PC-9 (cell line): ENCODE results near the gene MYO18B. TPM values are rescaled to one million over a fixed set of nuclear protein-coding genes. Genes with fewer than 3 reads are reported as not detected.

Source experiments
- BruUV-seq: library from RNA; stranded (reverse); fragments of 400-500 nt; replicated peaks from 2 replicates; lab custom pipeline; 2021; lab: Mats Ljungman, UMichigan
- CTCF ChIA-PET: fragments of 300-600 bp; sonication (Branson Sonifier 250); formaldehyde crosslinking; loops from one replicate; lab custom pipeline; 2022; ENCODE audit warnings: antibody characterized with exemption; lab: Charles Lee
- POLR2A ChIA-PET: fragments of 300-600 bp; sonication (Branson Sonifier 250); formaldehyde crosslinking; loops from one replicate; lab custom pipeline; 2022; ENCODE audit warnings: antibody characterized with exemption; ENCODE audit not compliant: unreplicated experiment; lab: Charles Lee
- DNase-seq, 2 experiments: peaks; one replicate each; pipeline versions ENCODE4 v3.0.0 to v3.0.0-alpha.2; 2015 to 2022; ENCODE audit warnings: mixed read lengths in 1 of 2
- H2AFZ ChIP-seq: fragments of 200-600 bp; sonication (generic); 2 replicates; pipeline ENCODE4 v1.8.1; 2017; ENCODE audit warnings: antibody characterized with exemption
- H3F3A ChIP-seq: fragments of 200-600 bp; sonication (generic); 2 replicates; pipeline ENCODE4 v1.8.1; 2017; ENCODE audit warnings: antibody characterized with exemption, mild to moderate bottlenecking, low read depth; ENCODE audit not compliant: insufficient read depth
- H3K27ac ChIP-seq: fragments of 200-600 bp; sonication (generic); 2 replicates; pipeline ENCODE4 v1.6.1; 2016; ENCODE audit warnings: mixed run types
- H3K27me3 ChIP-seq: fragments of 200-600 bp; sonication (generic); 2 replicates; pipeline ENCODE4 v1.6.1; 2016; ENCODE audit warnings: low read depth, mixed run types; ENCODE audit not compliant: insufficient read depth
- H3K36me3 ChIP-seq: fragments of 200-600 bp; sonication (generic); 2 replicates; pipeline ENCODE4 v1.6.1; 2016; ENCODE audit warnings: low read depth, mixed run types
- H3K4me1 ChIP-seq: fragments of 200-600 bp; sonication (generic); replicated peaks from 2 replicates; pipeline ENCODE4 v1.6.1; 2016; ENCODE audit warnings: mixed run types; ENCODE audit not compliant: insufficient read depth
- H3K4me2 ChIP-seq: fragments of 200-600 bp; sonication (generic); 2 replicates; pipeline ENCODE4 v1.6.1; 2017; ENCODE audit warnings: mixed run types
- H3K4me3 ChIP-seq: fragments of 200-600 bp; sonication (generic); 2 replicates; pipeline ENCODE4 v1.6.1; 2016; ENCODE audit warnings: mixed run types
- H3K79me2 ChIP-seq: fragments of 200-600 bp; sonication (generic); 2 replicates; pipeline ENCODE4 v1.6.1; 2017; ENCODE audit warnings: low read depth, mixed run types
- H3K9me2 ChIP-seq: fragments of 200-600 bp; sonication (generic); 2 replicates; pipeline ENCODE4 v1.8.1; 2017; ENCODE audit warnings: mild to moderate bottlenecking; ENCODE audit not compliant: insufficient read depth
- H3K9me3 ChIP-seq: fragments of 200-600 bp; sonication (generic); 2 replicates; pipeline ENCODE4 v1.8.1; 2016; ENCODE audit warnings: low read depth; ENCODE audit not compliant: insufficient read depth
- H4K20me1 ChIP-seq: fragments of 200-600 bp; sonication (generic); 2 replicates; pipeline ENCODE4 v1.8.1; 2017; ENCODE audit not compliant: insufficient read depth
- EZH2 ChIP-seq: fragments of 200-600 bp; sonication (generic); IDR thresholded peaks from 2 replicates; pipeline ENCODE4 v1.8.0; 2017; ENCODE audit warnings: antibody characterized with exemption, low read depth
- intact Hi-C: fragments of 100-400 bp; cut with micrococcal nuclease; formaldehyde crosslinking; loops from one replicate; pipeline ENCODE4 v1.10.0; 2022; ENCODE audit not compliant: unreplicated experiment
- total RNA-seq: library from RNA; stranded (reverse); gene quantifications from 2 replicates; pipeline ENCODE4 v1.2.3, GENCODE V29; 2021
- TF ChIP-seq, protein P1 (sequence below): fragments of 200-600 bp; sonication (generic); conservative IDR thresholded peaks from 2 replicates; pipeline ENCODE4 v1.6.1; 2017; ENCODE audit warnings: mixed run types, antibody characterized with exemption, mild to moderate bottlenecking, moderate library complexity

The MYO18B gene
- total RNA-seq, 1 experiment from 2014 or later = not detected

DNA sequence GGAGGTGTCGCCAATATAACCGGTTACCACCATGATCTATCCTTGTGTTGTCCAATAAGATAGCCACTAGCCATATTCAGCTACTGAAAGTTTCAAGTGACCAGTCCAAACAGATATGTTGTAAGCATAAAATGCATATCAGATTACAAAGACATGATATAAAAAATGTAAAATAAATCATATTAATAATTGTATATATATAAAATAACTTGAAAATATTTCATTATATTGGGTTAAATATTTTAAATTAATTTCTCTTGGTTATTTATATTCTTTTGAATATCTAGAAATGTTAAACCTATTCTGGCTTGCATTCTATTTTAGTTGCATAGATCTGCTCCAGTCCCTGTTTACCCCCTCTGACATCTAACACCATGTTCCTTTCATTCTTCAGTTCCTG, 305.5 kb downstream of the MYO18B start:
- no peak overlapping the region for H3K4me3 ChIP-seq
- BruUV-seq = no TSS peak
- TF ChIP-seq, protein P1, sequence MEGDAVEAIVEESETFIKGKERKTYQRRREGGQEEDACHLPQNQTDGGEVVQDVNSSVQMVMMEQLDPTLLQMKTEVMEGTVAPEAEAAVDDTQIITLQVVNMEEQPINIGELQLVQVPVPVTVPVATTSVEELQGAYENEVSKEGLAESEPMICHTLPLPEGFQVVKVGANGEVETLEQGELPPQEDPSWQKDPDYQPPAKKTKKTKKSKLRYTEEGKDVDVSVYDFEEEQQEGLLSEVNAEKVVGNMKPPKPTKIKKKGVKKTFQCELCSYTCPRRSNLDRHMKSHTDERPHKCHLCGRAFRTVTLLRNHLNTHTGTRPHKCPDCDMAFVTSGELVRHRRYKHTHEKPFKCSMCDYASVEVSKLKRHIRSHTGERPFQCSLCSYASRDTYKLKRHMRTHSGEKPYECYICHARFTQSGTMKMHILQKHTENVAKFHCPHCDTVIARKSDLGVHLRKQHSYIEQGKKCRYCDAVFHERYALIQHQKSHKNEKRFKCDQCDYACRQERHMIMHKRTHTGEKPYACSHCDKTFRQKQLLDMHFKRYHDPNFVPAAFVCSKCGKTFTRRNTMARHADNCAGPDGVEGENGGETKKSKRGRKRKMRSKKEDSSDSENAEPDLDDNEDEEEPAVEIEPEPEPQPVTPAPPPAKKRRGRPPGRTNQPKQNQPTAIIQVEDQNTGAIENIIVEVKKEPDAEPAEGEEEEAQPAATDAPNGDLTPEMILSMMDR = no peak
- TF ChIP-seq EZH2 = no peak
- no peaks in the 10 kb centered on the region for H3K4me1 ChIP-seq
- no peaks in the 10 kb centered on the region for H3K36me3 ChIP-seq
- no peak for DNase-seq
- H3K79me2 ChIP-seq = no peaks in the 10 kb centered on the region
- ChIA-PET POLR2A (no interaction called here), CTCF (no interaction called here)
- H4K20me1 ChIP-seq = no peaks in the 10 kb centered on the region
- H3F3A ChIP-seq = no peaks in the 10 kb centered on the region
- intact Hi-C loops = no loop called here
- no peaks in the 10 kb centered on the region for H3K9me3 ChIP-seq
- no peak overlapping the region for H2AFZ ChIP-seq
- no peaks in the 10 kb centered on the region for H3K9me2 ChIP-seq
- no peak overlapping the region for H3K27ac ChIP-seq
- no peak overlapping the region for H3K4me2 ChIP-seq
- H3K27me3 ChIP-seq = peaks cover 32% of the 10 kb centered on the region

DNA sequence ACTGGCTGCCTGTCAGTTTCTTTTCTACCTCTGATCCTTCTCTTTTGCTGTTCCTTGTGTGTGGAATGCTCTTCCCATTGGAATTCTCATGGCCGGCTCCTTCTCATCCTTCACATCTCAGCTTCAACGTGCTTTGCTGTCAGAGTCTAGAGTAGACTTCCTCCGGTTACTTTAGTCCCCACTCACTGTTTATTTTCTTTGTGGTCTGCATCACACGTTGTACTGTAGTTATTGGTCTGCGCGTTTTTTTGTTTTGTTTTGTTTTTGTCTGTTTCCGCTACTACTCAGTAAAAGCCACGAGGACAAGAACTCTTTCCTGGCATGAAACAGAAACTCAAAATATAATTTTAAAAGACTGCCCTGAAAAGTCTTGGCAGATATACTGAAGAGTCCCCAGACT, 305.9 kb downstream of the MYO18B start:
- TF ChIP-seq, protein P1 = no peak
- TF ChIP-seq EZH2 = no peak
- H3K79me2 ChIP-seq = no peaks in the 10 kb centered on the region
- BruUV-seq = no TSS peak
- H3K4me2 ChIP-seq = no peak overlapping the region
- H3K4me1 ChIP-seq = no peaks in the 10 kb centered on the region
- H3F3A ChIP-seq = no peaks in the 10 kb centered on the region
- H3K27ac ChIP-seq = no peak overlapping the region
- DNase-seq = no peak
- H3K9me2 ChIP-seq = no peaks in the 10 kb centered on the region
- H3K4me3 ChIP-seq = no peak overlapping the region
- ChIA-PET POLR2A (no interaction called here), CTCF (no interaction called here)
- H3K27me3 ChIP-seq = peaks cover 31% of the 10 kb centered on the region
- no peaks in the 10 kb centered on the region for H3K9me3 ChIP-seq
- H2AFZ ChIP-seq = no peak overlapping the region
- intact Hi-C loops = no loop called here
- H4K20me1 ChIP-seq = no peaks in the 10 kb centered on the region
- H3K36me3 ChIP-seq = no peaks in the 10 kb centered on the region

DNA sequence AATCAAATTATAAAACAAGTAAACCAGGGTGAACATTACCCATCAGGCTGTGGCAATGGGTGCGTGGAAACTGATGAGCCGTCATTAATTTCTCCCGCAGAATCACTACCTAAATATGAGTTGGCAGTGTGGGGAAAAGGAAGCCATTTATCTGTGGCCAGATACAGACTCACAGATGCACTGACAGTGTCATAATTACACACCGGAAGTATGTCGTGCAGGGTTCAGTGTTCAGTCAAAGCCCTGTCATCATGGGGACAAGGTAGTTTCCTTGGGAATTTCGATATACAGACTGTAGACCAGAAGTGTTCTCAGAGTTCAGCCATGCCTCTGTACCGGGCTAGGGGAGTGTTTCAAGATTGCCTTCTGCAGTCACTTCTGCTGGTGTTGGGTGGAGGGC, 308.1 kb downstream of the MYO18B start:
- Histone ChIP-seq H3K27ac (no peak overlapping the region), H2AFZ (no peak overlapping the region), H3K4me2 (no peak overlapping the region), H3K27me3 (peaks cover 50% of the 10 kb centered on the region), H3K9me2 (no peaks in the 10 kb centered on the region), H3K79me2 (no peaks in the 10 kb centered on the region), H3K9me3 (no peaks in the 10 kb centered on the region), H3K4me1 (no peaks in the 10 kb centered on the region), H3K36me3 (no peaks in the 10 kb centered on the region), H3F3A (no peaks in the 10 kb centered on the region), H4K20me1 (no peaks in the 10 kb centered on the region), H3K4me3 (no peak overlapping the region)
- intact Hi-C loops = no loop called here
- DNase-seq = no peak
- BruUV-seq = no TSS peak
- ChIA-PET POLR2A (no interaction called here), CTCF (no interaction called here)
- TF ChIP-seq, protein P1 = no peak
- TF ChIP-seq EZH2 = no peak
